Hematopoietic multipotent progenitor cell treated with erythropoietin and hydrocortisone succinate and interleukin-3 and kit ligand, for 17 days (in vitro differentiated cells): ENCODE measurements around the gene FOXP1.
A peak's percentile ranks its signal among the peaks of the same experiment; 100 is the strongest.

Experiments
- DNase-seq: peaks from one replicate; pipeline ENCODE4 v3.0.0-alpha.2; 2015; ENCODE audit warnings: low spot score

The FOXP1 gene

GRCh38 chr3:71505767-71506350 is 77.7 kb downstream of the FOXP1 start:
- no peak for DNase-seq

DNA sequence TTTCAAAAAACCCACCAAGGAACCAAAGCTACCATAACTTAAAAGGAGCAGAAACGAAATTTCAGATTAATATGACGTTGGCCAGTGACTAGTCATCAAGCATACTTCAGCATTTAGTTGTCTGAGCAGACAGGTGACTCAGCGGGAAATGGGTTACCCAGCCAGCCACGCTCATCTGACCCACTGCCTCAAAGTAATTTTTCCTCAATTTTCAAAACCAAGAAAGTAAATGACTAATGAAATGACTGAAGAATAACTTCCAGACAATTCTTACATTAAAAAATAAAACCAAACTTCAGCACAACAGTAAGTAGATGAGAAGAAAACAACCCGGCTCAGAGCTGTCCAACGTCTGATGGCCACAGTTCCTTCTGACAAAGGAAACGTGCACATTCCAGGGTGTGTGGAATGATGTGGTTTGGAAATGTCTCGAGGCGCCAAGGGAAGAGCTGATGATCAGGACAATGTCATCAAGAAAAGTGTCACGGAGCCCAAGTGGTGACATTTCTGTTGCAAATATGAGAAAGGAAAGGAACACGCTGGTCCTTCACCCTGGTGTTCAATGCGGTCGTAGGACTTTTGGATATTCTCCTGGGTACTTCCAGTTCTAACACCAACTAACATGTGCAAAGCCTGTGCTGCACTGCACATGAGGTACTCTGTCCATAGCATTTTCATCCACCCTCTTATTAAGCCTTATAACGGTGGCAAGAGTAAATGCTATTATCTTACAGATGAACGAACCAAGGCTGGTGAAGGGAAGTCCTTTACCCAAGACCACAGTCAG is 79.1 kb downstream of the FOXP1 start:
- peak; percentile 87 for DNase-seq

GRCh38 chr3:71503525-71504249 is 79.8 kb downstream of the FOXP1 start:
- DNase-seq: peak; percentile 69

- peak; percentile 92 for DNase-seq
Observed at GRCh38 chr3:71502066-71502625, 81.4 kb downstream of the FOXP1 start.

DNA sequence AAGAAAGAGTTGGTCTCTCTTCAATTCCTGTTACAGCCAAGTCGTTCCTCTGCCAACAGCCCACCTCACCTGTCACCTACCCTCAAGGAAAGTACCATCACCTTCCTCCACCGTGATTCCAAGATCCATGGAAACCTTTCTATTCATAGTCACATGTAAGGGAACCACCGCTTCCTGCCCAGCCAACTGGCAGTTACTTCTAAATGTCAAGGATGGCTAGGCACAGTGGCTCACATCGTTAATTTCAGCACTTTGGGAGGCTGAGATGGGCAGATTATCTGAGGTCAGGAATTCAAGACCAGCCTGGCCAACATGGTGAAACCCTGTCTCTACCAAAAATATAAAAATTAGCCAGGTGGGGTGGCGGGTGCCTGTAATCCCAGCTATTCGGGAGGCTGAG is 82.8 kb downstream of the FOXP1 start:
- no peak for DNase-seq

GRCh38 chr3:71499227-71499876 is 84.2 kb downstream of the FOXP1 start:
- peak; percentile 66 for DNase-seq

DNA sequence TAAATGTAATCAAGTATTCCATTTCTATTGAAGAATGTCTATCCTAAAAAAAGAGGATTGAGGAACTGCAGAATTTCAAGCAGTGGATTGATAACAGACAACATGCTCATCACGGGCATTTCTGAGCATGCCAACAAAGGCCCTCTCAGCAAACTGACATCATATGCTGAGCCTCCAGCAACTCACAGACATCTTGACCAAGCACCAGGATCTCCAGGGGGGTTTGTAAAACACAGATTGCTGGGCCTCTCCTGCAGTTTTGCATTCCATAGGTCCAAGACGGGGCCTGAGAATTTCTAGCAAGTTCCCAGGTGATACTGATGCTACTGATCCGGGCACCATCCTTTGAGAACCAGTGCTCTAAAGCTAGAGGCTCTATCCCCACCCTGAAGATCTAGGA is 85.0 kb downstream of the FOXP1 start:
- DNase-seq: no peak

GRCh38 chr3:71497971-71498444 is 85.5 kb downstream of the FOXP1 start:
- peak; percentile 84 for DNase-seq

DNA sequence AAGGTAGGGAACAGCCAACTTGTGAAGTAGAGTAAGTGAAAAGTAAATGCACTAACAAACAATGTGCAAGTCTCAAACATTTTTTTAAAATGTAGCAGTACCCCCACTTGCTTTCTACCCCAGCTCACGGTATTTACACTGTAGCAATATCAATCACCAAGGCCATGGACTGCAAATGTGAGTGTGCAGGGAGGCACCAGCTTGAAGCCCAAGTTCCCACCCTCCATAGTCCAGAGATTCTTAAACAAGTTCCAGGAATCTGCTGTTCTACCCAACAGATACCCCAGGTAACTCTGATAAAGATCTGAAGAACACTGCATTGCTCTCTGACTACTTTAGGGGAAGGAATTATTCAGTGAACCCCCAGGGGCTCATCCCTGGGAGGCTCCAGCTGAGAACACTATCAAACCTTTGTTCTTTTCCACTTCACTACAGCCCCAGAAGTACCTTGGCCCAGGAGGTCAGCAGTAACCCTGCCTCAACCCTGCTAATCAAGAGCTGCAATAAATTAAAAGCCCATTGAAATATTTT is 86.1 kb downstream of the FOXP1 start:
- peak; percentile 70 for DNase-seq

GRCh38 chr3:71495708-71496472 is 87.6 kb downstream of the FOXP1 start:
- DNase-seq: peak; percentile 64

DNA sequence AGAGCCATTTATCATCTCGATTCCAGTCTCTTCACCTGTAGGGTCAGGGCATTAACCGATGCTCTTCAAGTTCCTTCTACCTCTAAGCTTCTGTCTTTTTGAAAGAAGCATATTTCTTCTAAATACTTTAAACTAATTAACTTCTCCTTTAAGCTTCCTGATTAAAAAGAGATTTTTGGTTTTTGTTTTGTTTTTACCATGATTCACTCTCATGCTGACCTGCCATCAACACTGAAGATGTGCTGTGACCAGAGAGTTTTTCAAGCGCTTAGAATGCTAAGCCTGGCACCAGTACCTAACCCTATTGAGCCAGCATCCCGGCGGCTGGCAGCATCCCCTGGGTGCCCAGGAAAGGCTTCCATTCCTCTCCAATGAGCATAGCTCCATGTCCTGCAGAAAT is 89.3 kb downstream of the FOXP1 start:
- peak; percentile 27 for DNase-seq

GRCh38 chr3:71492974-71493771 is 90.4 kb downstream of the FOXP1 start:
- DNase-seq: peak; percentile 30

DNA sequence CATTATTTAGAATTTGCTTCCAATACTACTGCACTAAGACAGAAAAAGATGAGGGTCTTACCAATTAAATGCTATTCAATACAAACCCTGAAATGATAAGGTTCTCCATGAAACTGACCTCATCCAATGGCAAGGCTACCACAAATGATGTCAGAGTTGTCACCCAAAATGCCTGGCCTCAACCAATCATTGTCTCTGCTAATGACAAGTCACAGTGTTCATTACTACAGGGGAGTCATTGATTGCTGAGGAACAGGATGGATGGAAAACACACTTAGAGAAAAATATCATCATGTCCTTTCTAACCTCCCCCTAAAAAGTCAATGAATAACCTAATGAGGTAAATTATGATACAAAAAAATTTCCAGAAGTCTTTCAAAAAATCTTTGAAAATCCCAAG is 91.0 kb downstream of the FOXP1 start:
- DNase-seq: peak; percentile 39

GRCh38 chr3:71491154-71491752 is 92.3 kb downstream of the FOXP1 start:
- no peak for DNase-seq

- DNase-seq: no peak
Observed at GRCh38 chr3:71490692-71491091, 92.8 kb downstream of the FOXP1 start.

DNA sequence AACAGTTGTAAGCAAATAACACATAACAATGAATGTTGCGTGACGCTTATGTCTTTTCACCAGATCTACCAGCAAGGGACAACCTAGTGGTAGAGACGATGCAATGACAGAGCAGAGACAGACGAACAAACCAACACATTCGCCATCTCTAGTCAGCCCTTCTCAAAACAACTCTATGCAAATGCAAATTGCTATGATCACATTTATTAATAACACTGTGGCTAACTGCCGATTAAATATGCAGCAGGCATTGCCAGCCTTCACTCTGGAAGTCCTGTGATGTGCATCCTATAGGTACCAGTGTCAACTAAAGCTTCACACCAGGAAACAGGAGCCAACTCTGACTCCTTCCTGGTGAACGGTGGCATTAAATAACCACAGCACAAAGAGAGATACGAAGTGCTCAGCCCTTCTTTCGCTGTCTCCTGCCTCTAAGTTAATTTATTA is 94.2 kb downstream of the FOXP1 start:
- DNase-seq: no peak

DNA sequence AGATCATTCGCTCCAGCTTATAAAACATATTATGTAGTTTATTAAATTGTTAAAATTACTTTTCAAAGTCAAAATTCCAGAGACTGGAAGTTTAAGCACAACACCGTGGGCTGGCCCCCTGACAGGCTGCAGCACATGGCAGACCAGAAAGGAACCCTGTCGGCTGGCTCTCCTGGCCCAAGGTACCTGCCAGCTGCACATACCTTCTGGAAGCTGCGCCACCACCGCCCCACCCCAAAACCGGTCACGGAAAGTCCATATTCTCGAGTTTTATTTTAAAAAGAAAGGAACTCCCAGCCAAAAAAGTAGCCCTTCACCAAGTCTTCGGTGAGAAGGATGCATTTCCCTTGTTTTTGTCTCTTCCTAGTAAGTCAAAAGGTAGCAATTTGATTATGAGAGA is 94.6 kb downstream of the FOXP1 start:
- DNase-seq: no peak

DNA sequence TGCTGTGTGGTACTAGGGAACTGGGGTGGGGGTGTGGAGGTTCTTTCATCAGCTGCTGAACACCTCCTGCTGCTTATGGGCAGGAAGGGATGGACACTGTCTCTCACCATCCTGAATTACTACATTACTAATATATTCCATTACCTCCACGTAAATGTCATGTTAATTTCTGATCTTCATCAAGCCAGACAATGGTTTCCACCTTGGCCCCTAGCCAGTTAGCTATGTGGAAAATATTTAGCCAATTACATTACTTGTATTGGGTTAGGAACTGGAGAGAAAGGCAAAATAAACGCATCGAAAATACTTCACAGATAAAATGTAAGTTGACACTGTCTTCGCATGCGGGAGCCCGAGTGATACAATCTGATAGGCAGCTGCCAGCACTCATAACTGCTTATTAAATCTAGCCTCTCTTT is 95.1 kb downstream of the FOXP1 start:
- DNase-seq: no peak

- no peak for DNase-seq
Observed at GRCh38 chr3:71487418-71487817, 96.1 kb downstream of the FOXP1 start.

DNA sequence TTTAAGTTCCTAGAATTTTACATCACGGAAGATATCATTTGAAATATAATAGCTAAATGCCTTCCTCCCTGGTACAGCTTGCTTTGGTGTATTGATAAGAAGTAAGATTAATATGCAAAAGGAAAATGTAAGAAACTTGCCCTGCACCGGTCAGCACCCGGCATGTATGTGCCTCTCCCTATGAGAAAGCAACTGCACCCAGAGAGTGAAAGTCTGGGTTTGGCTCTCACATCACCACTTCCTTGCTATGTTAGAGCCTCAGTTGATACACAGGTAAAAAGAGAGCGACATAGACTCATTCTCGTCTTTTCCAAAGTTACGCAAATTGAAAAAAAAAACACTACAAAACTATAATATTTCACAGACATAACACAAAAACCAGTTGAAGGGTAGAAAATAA is 96.7 kb downstream of the FOXP1 start:
- no peak for DNase-seq
